ENCODE results near the gene ADAMTS2.

The ADAMTS2 gene

GRCh38 chr5:179161901-179162300 lies 183.4 kb downstream of the ADAMTS2 start:
- Histone ChIP-seq H3K4me1 (ENCODE audit: control extremely low read depth in 1 of 4, control insufficient read depth in 4 of 4, insufficient read depth in 4 of 4, low read length in 3 of 4) (peaks cover 0 to 3% (median under 1%) of the 10 kb centered on the region in 4 experiments), H3K4me3 (ENCODE audit: control insufficient read depth in 1 of 7, extremely low read depth in 1 of 7, insufficient read depth in 4 of 7, low read depth in 2 of 7, low read length in 6 of 7) (no peak overlapping the region), H3K9me3 (ENCODE audit: control extremely low read depth in 1 of 5, control insufficient read depth in 4 of 5, insufficient read depth in 2 of 5, low read depth in 1 of 5, low read length in 4 of 5) (peaks cover 0 to 9% (median 0%) of the 10 kb centered on the region in 5 experiments), H3K36me3 (ENCODE audit: control insufficient read depth in 4 of 4, insufficient read depth in 4 of 4, low read length in 3 of 4) (no peaks in the 10 kb centered on the region), H3K27ac (ENCODE audit: insufficient read depth in 1 of 2, low read depth in 1 of 2, low read length in 2 of 2, poor library complexity in 1 of 2, severe bottlenecking in 2 of 2) (no peak overlapping the region), H3K27me3 (replicated peaks in 2 of 5; ENCODE audit: control insufficient read depth in 4 of 5, insufficient read depth in 5 of 5, low read length in 4 of 5) (peaks cover 0 to 2% (median 0%) of the 10 kb centered on the region in 5 experiments)
- 96% methylated on average over 7 of the region's 8 CpGs for WGBS (ENCODE audit: insufficient coverage)
- DNase-seq: no peak
- ChIA-PET POLR2A (no interaction called here), CTCF (no interaction called here)

- POLR2A ChIA-PET: no interaction called here
- Histone ChIP-seq H3K4me1 (ENCODE audit: control extremely low read depth in 1 of 4, control insufficient read depth in 4 of 4, insufficient read depth in 4 of 4, low read length in 3 of 4) (no peaks in the 10 kb centered on the region), H3K4me3 (ENCODE audit: control insufficient read depth in 1 of 7, extremely low read depth in 1 of 7, insufficient read depth in 4 of 7, low read depth in 2 of 7, low read length in 6 of 7) (no peak overlapping the region), H3K27me3 (replicated peaks in 2 of 5; ENCODE audit: control insufficient read depth in 4 of 5, insufficient read depth in 5 of 5, low read length in 4 of 5) (peaks cover 0 to 2% (median 0%) of the 10 kb centered on the region in 5 experiments), H3K9me3 (ENCODE audit: control extremely low read depth in 1 of 5, control insufficient read depth in 4 of 5, insufficient read depth in 2 of 5, low read depth in 1 of 5, low read length in 4 of 5) (peaks cover 0 to 9% (median 0%) of the 10 kb centered on the region in 5 experiments), H3K27ac (ENCODE audit: insufficient read depth in 1 of 2, low read depth in 1 of 2, low read length in 2 of 2, poor library complexity in 1 of 2, severe bottlenecking in 2 of 2) (no peak overlapping the region), H3K36me3 (ENCODE audit: control insufficient read depth in 4 of 4, insufficient read depth in 4 of 4, low read length in 3 of 4) (no peaks in the 10 kb centered on the region)
- DNase-seq: no peak
- CTCF ChIA-PET: no interaction called here
- WGBS (ENCODE audit: insufficient coverage): 76% methylated on average over 3 of the region's 3 CpGs
Observed at GRCh38 chr5:179160584-179160983, 184.7 kb downstream of the ADAMTS2 start.

GRCh38 chr5:179158556-179158955 lies 186.7 kb downstream of the ADAMTS2 start:
- ChIA-PET POLR2A (no interaction called here), CTCF (no interaction called here)
- Histone ChIP-seq H3K27ac (ENCODE audit: insufficient read depth in 1 of 2, low read depth in 1 of 2, low read length in 2 of 2, poor library complexity in 1 of 2, severe bottlenecking in 2 of 2) (no peak overlapping the region), H3K4me1 (ENCODE audit: control extremely low read depth in 1 of 4, control insufficient read depth in 4 of 4, insufficient read depth in 4 of 4, low read length in 3 of 4) (no peaks in the 10 kb centered on the region), H3K27me3 (replicated peaks in 2 of 5; ENCODE audit: control insufficient read depth in 4 of 5, insufficient read depth in 5 of 5, low read length in 4 of 5) (no peaks in the 10 kb centered on the region), H3K4me3 (ENCODE audit: control insufficient read depth in 1 of 7, extremely low read depth in 1 of 7, insufficient read depth in 4 of 7, low read depth in 2 of 7, low read length in 6 of 7) (no peak overlapping the region), H3K9me3 (ENCODE audit: control extremely low read depth in 1 of 5, control insufficient read depth in 4 of 5, insufficient read depth in 2 of 5, low read depth in 1 of 5, low read length in 4 of 5) (peaks cover 0 to 9% (median 0%) of the 10 kb centered on the region in 5 experiments), H3K36me3 (ENCODE audit: control insufficient read depth in 4 of 4, insufficient read depth in 4 of 4, low read length in 3 of 4) (no peaks in the 10 kb centered on the region)
- 98% methylated on average over 14 of the region's 14 CpGs for WGBS (ENCODE audit: insufficient coverage)
- no peak for DNase-seq

- no peaks in the 10 kb centered on the region for H3K4me1 ChIP-seq (ENCODE audit: control extremely low read depth in 1 of 4, control insufficient read depth in 4 of 4, insufficient read depth in 4 of 4, low read length in 3 of 4)
- DNase-seq: no peak
- POLR2A ChIA-PET: no interaction called here
- no peaks in the 10 kb centered on the region for H3K36me3 ChIP-seq (ENCODE audit: control insufficient read depth in 4 of 4, insufficient read depth in 4 of 4, low read length in 3 of 4)
- no peak overlapping the region for H3K27ac ChIP-seq (ENCODE audit: insufficient read depth in 1 of 2, low read depth in 1 of 2, low read length in 2 of 2, poor library complexity in 1 of 2, severe bottlenecking in 2 of 2)
- no peak overlapping the region for H3K4me3 ChIP-seq (ENCODE audit: control insufficient read depth in 1 of 7, extremely low read depth in 1 of 7, insufficient read depth in 4 of 7, low read depth in 2 of 7, low read length in 6 of 7)
- WGBS (ENCODE audit: insufficient coverage): 81% methylated on average over 25 of the region's 27 CpGs
- H3K9me3 ChIP-seq (ENCODE audit: control extremely low read depth in 1 of 5, control insufficient read depth in 4 of 5, insufficient read depth in 2 of 5, low read depth in 1 of 5, low read length in 4 of 5): no peaks in the 10 kb centered on the region
- H3K27me3 ChIP-seq (replicated peaks in 2 of 5; ENCODE audit: control insufficient read depth in 4 of 5, insufficient read depth in 5 of 5, low read length in 4 of 5): no peaks in the 10 kb centered on the region
- CTCF ChIA-PET: interaction anchor here (1.3 kb wide), 1 partner anchor 9 kb away, joined by 5 read pairs; no protein-coding TSS in a partner anchor
Observed at GRCh38 chr5:179154991-179155955, 190.0 kb downstream of the ADAMTS2 start.

GRCh38 chr5:179154346-179154990 lies 190.8 kb downstream of the ADAMTS2 start:
- ChIA-PET CTCF (interaction anchor here (1.3 kb wide), 1 partner anchor 10 kb away, joined by 5 read pairs; no protein-coding TSS in a partner anchor), POLR2A (no interaction called here)
- WGBS (ENCODE audit: insufficient coverage): 94% methylated on average over 14 of the region's 17 CpGs
- Histone ChIP-seq H3K27me3 (replicated peaks in 2 of 5; ENCODE audit: control insufficient read depth in 4 of 5, insufficient read depth in 5 of 5, low read length in 4 of 5) (no peaks in the 10 kb centered on the region), H3K9me3 (ENCODE audit: control extremely low read depth in 1 of 5, control insufficient read depth in 4 of 5, insufficient read depth in 2 of 5, low read depth in 1 of 5, low read length in 4 of 5) (no peaks in the 10 kb centered on the region), H3K27ac (ENCODE audit: insufficient read depth in 1 of 2, low read depth in 1 of 2, low read length in 2 of 2, poor library complexity in 1 of 2, severe bottlenecking in 2 of 2) (no peak overlapping the region), H3K36me3 (ENCODE audit: control insufficient read depth in 4 of 4, insufficient read depth in 4 of 4, low read length in 3 of 4) (no peaks in the 10 kb centered on the region), H3K4me3 (ENCODE audit: control insufficient read depth in 1 of 7, extremely low read depth in 1 of 7, insufficient read depth in 4 of 7, low read depth in 2 of 7, low read length in 6 of 7) (no peak overlapping the region), H3K4me1 (ENCODE audit: control extremely low read depth in 1 of 4, control insufficient read depth in 4 of 4, insufficient read depth in 4 of 4, low read length in 3 of 4) (no peaks in the 10 kb centered on the region)
- no peak for DNase-seq

- H3K36me3 ChIP-seq (ENCODE audit: control insufficient read depth in 4 of 4, insufficient read depth in 4 of 4, low read length in 3 of 4): no peaks in the 10 kb centered on the region
- CTCF ChIA-PET: no interaction called here
- WGBS (ENCODE audit: insufficient coverage): 98% methylated on average over 21 of the region's 22 CpGs
Observed at GRCh38 chr5:179153921-179154345, 191.3 kb downstream of the ADAMTS2 start.

GRCh38 chr5:179153341-179153901 lies 191.8 kb downstream of the ADAMTS2 start:
- Histone ChIP-seq H3K9me3 (ENCODE audit: control extremely low read depth in 1 of 5, control insufficient read depth in 4 of 5, insufficient read depth in 2 of 5, low read depth in 1 of 5, low read length in 4 of 5) (no peaks in the 10 kb centered on the region), H3K4me3 (ENCODE audit: control insufficient read depth in 1 of 7, extremely low read depth in 1 of 7, insufficient read depth in 4 of 7, low read depth in 2 of 7, low read length in 6 of 7) (no peak overlapping the region), H3K27me3 (replicated peaks in 2 of 5; ENCODE audit: control insufficient read depth in 4 of 5, insufficient read depth in 5 of 5, low read length in 4 of 5) (no peaks in the 10 kb centered on the region), H3K4me1 (ENCODE audit: control extremely low read depth in 1 of 4, control insufficient read depth in 4 of 4, insufficient read depth in 4 of 4, low read length in 3 of 4) (no peaks in the 10 kb centered on the region), H3K27ac (ENCODE audit: insufficient read depth in 1 of 2, low read depth in 1 of 2, low read length in 2 of 2, poor library complexity in 1 of 2, severe bottlenecking in 2 of 2) (no peak overlapping the region), H3K36me3 (ENCODE audit: control insufficient read depth in 4 of 4, insufficient read depth in 4 of 4, low read length in 3 of 4) (no peaks in the 10 kb centered on the region)
- ChIA-PET CTCF (no interaction called here), POLR2A (no interaction called here)
- DNase-seq: no peak
- 96% methylated on average over 24 of the region's 24 CpGs for WGBS (ENCODE audit: insufficient coverage)

More at GRCh38 chr5:179153921-179154345, 191.3 kb downstream of the ADAMTS2 start:
- no peaks in the 10 kb centered on the region for H3K9me3 ChIP-seq (ENCODE audit: control extremely low read depth in 1 of 5, control insufficient read depth in 4 of 5, insufficient read depth in 2 of 5, low read depth in 1 of 5, low read length in 4 of 5)
- DNase-seq: no peak
- no peaks in the 10 kb centered on the region for H3K27me3 ChIP-seq (replicated peaks in 2 of 5; ENCODE audit: control insufficient read depth in 4 of 5, insufficient read depth in 5 of 5, low read length in 4 of 5)
- no peaks in the 10 kb centered on the region for H3K4me1 ChIP-seq (ENCODE audit: control extremely low read depth in 1 of 4, control insufficient read depth in 4 of 4, insufficient read depth in 4 of 4, low read length in 3 of 4)
- no peak overlapping the region for H3K4me3 ChIP-seq (ENCODE audit: control insufficient read depth in 1 of 7, extremely low read depth in 1 of 7, insufficient read depth in 4 of 7, low read depth in 2 of 7, low read length in 6 of 7)
- POLR2A ChIA-PET: no interaction called here
- H3K27ac ChIP-seq (ENCODE audit: insufficient read depth in 1 of 2, low read depth in 1 of 2, low read length in 2 of 2, poor library complexity in 1 of 2, severe bottlenecking in 2 of 2): no peak overlapping the region

Data from common myeloid progenitor, CD34-positive (primary cell).